RPMI7951 (cell line): ENCODE data around the gene ARL17A. TPM values are rescaled to one million over a fixed set of nuclear protein-coding genes. Genes with fewer than 3 reads are reported as not detected.
"Not testable (repeated sequence)": the region's sequence is repeated elsewhere in the genome, so short reads cannot be mapped to it uniquely, and the experiment has no call there.

Source experiments
- DNase-seq: peaks from one replicate; pipeline ENCODE4 v3.0.0-alpha.2; 2012; ENCODE audit warnings: low read depth
- total RNA-seq: library from RNA; depleted of rRNA; stranded (reverse); fragments of >200 nt; shearing (Covaris generic); gene quantifications from 2 replicates; pipeline ENCODE4 v1.2.3, GENCODE V29; 2014; rRNA removed

The ARL17A gene
- total RNA-seq, 1 experiment from 2014 or later: 4.3 TPM

GRCh38 chr17:46559155-46559554 lies 20.3 kb downstream of the ARL17A start:
- not testable (repeated sequence) for DNase-seq

DNA sequence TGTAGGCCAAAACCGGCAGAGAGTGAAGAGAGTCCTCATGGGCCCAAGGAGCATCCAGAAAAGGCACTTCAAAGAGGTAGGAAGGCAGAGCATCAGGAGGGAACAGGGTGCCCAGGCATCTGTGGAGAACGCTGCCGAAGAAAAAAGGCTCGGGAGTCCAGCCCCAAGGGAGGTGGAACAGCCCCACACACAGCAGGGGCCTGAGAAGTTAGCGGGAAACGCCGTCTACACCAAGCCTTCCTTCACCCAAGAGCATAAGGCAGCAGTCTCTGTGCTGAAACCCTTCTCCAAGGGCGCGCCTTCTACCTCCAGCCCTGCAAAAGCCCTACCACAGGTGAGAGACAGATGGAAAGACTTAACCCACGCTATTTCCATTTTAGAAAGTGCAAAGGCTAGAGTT lies 30.9 kb downstream of the ARL17A start:
- not testable (repeated sequence) for DNase-seq

DNA sequence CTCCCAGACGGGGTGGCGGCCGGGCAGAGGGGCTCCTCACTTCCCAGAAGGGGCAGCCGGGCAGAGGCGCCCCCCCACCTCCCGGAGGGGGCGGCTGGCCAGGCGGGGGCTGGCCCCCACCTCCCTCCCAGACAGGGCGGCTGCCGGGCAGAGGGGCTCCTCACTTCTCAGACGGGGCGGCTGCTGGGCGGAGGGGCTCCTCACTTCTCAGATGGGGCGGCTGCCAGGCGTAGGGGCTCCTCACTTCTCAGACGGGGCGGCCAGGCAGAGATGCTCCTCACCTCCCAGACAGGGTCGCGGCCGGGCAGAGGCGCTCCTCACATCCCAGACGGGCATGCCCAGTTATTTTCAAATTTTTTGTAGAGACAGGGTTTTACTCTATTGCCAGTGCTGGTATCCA lies 44.8 kb downstream of the ARL17A start:
- not testable (repeated sequence) for DNase-seq

- DNase-seq: not testable (repeated sequence)
Measured at GRCh38 chr17:46512168-46512567, 67.3 kb downstream of the ARL17A start, which contains the start of gene LRRC37A2. Gene LRRC37A2 (plus strand): TSS chr17:46512468. CDS start chr17:46512713, 245 bp downstream.

DNA sequence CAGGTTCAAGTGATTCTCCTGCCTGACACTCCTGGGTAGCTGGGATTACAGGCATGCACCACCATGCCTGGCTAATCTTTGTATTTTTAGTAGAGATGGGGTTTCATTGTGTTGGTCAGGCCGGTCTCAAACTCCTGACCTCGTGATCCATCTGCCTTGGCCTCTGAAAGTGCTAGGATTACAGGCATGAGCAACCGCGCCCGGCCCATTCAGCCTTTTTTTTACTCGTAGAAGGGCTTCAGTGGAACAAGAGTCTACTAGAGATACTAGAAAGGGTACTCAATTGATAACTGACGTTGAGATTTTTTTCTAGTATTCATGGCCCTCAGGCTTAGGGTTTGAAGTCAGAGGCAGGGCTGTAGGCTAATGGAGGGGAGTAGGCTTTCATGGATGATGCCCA lies 73.6 kb downstream of the ARL17A start:
- DNase-seq: not testable (repeated sequence)

GRCh38 chr17:46499437-46500139 lies 79.9 kb downstream of the ARL17A start:
- DNase-seq: not testable (repeated sequence)

DNA sequence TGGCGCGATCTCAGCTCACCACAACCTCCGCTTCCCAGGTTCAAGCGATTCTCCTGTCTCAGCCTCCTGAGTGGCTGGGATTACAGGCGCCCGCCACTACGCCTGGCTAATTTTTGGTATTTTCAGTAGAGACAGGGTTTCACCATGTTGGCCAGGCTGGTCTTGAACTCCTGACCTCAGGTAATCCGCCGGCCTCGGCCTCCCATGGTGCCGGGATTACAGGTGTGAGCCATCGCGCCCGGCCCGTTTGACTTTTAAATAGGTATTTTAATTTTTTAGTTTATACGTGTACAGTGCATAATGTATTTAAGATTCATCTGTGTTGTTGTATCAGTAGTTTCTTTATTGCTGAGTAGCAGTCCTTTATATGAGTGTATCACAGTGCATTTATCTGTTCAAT lies 87.5 kb downstream of the ARL17A start:
- not testable (repeated sequence) for DNase-seq

GRCh38 chr17:46481310-46481709 lies 98.2 kb downstream of the ARL17A start:
- DNase-seq: not testable (repeated sequence)

- not testable (repeated sequence) for DNase-seq
Measured at GRCh38 chr17:46478823-46479222, 100.7 kb downstream of the ARL17A start.

DNA sequence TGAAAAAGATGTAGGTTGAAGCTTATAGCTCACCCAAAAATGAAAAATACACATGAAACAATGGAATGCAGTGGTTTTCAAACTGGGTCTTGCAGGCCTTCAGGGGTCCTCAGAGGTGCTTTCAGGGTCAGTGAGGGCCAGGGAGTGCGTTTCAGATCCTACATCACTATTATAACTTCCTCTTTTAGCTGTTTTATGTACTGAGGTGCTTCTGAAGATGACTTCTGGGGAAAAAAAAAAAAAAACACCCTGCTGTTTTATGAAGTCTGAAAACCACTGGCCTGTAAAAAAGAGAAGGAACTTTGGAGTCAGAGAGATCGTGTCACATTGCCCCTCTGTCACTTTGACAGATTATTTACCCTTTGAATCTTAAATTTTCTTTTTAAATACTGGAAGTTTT lies 103.9 kb downstream of the ARL17A start:
- DNase-seq: not testable (repeated sequence)

- DNase-seq: not testable (repeated sequence)
Measured at GRCh38 chr17:46474489-46474888, 105.0 kb downstream of the ARL17A start.

GRCh38 chr17:46467618-46468017 lies 111.9 kb downstream of the ARL17A start:
- not testable (repeated sequence) for DNase-seq

Other genes starting within 250 kb of the ARL17A start
- gene ARL17B, start 217.9 kb downstream of the ARL17A start, total RNA-seq: 13.1 and 18.1 TPM in 2 replicates
- 1.7 and 2.5 TPM in 2 replicates for gene LRRC37A2, start 67.2 kb downstream of the ARL17A start, total RNA-seq
- gene NSF, start 11.0 kb upstream of the ARL17A start, total RNA-seq: 42.8 and 51.7 TPM in 2 replicates
- gene WNT3, start 239.0 kb upstream of the ARL17A start, total RNA-seq: 0.20 and 0.96 TPM in 2 replicates